Measurements from ENCODE around the gene ARHGAP19.

GRCh38 chr10:97186911-97187310 is 105.5 kb downstream of the ARHGAP19 start:
- TF ChIP-seq ZNF48 (tag by site-specific recombination; IDR thresholded peaks at IDR 0.05) (no peak), CTCF (tag by site-specific recombination; IDR thresholded peaks at IDR 0.05) (no peak), ZNF394 (tag by site-specific recombination; IDR thresholded peaks at IDR 0.05; ENCODE audit: borderline replicate concordance) (no peak), ZNF132 (tag by site-specific recombination; IDR thresholded peaks at IDR 0.05; ENCODE audit: borderline replicate concordance) (no peak), ZBTB26 (tag by site-specific recombination; optimal IDR thresholded peaks at IDR 0.05) (no peak), ZNF175 (tag by site-specific recombination; IDR thresholded peaks at IDR 0.05) (no peak), ZNF341 (tag by site-specific recombination; IDR thresholded peaks at IDR 0.05; ENCODE audit: low read depth) (no peak), KLF16 (tag by site-specific recombination; IDR thresholded peaks at IDR 0.05) (no peak), ZNF280C (tag by site-specific recombination; IDR thresholded peaks at IDR 0.05) (no peak), ZNF660 (tag by site-specific recombination; IDR thresholded peaks at IDR 0.05) (no peak), ZNF23 (tag by site-specific recombination; IDR thresholded peaks at IDR 0.05; ENCODE audit: borderline replicate concordance) (no peak)
